Skeletal muscle satellite cell (primary cell): ENCODE measurements around the gene KCTD17.

Experiments used
- H3K27me3 ChIP-seq: 2 replicates; pipeline ENCODE4 v1.7.0; 2013; ENCODE audit warnings: low read length; ENCODE audit not compliant: control insufficient read depth, insufficient read depth
- H3K36me3 ChIP-seq: 2 replicates; pipeline ENCODE4 v1.7.0; 2013; ENCODE audit warnings: mild to moderate bottlenecking, control low read depth, low read length; ENCODE audit not compliant: insufficient read depth
- H3K4me1 ChIP-seq: 2 replicates; pipeline ENCODE4 v1.7.0; 2013; ENCODE audit warnings: low read length; ENCODE audit not compliant: control insufficient read depth, insufficient read depth
- H3K4me2 ChIP-seq: 2 replicates; pipeline ENCODE4 v1.7.0; 2013; ENCODE audit warnings: mild to moderate bottlenecking, low read length
- H3K4me3 ChIP-seq: 2 replicates; pipeline ENCODE4 v1.7.0; 2013; ENCODE audit warnings: low read length
- H3K9ac ChIP-seq: 2 replicates; pipeline ENCODE4 v1.7.0; 2013; ENCODE audit warnings: mild to moderate bottlenecking, low read depth, low read length, moderate library complexity
- H3K9me3 ChIP-seq: replicated peaks from 2 replicates; pipeline ENCODE4 v1.7.0; 2013; ENCODE audit warnings: mild to moderate bottlenecking, control low read depth, low read length

The KCTD17 gene

GRCh38 chr22:37089434-37089833 lies 37.9 kb downstream of the KCTD17 start:
- H3K9me3 ChIP-seq: no peaks in the 10 kb centered on the region
- no peaks in the 10 kb centered on the region for H3K36me3 ChIP-seq
- no peaks in the 10 kb centered on the region for H3K4me1 ChIP-seq
- peaks cover 51% of the 10 kb centered on the region for H3K27me3 ChIP-seq
- no peak overlapping the region for H3K9ac ChIP-seq
- H3K4me3 ChIP-seq: no peak overlapping the region
- no peak overlapping the region for H3K4me2 ChIP-seq

GRCh38 chr22:37090920-37091695 lies 39.6 kb downstream of the KCTD17 start:
- Histone ChIP-seq H3K9me3 (no peaks in the 10 kb centered on the region), H3K9ac (no peak overlapping the region), H3K4me3 (no peak overlapping the region), H3K4me2 (no peak overlapping the region), H3K36me3 (no peaks in the 10 kb centered on the region), H3K27me3 (peaks cover 59% of the 10 kb centered on the region), H3K4me1 (no peaks in the 10 kb centered on the region)

GRCh38 chr22:37091994-37092393 lies 40.5 kb downstream of the KCTD17 start:
- Histone ChIP-seq H3K4me3 (no peak overlapping the region), H3K9me3 (no peaks in the 10 kb centered on the region), H3K4me1 (no peaks in the 10 kb centered on the region), H3K36me3 (no peaks in the 10 kb centered on the region), H3K9ac (no peak overlapping the region), H3K4me2 (no peak overlapping the region), H3K27me3 (peaks cover 61% of the 10 kb centered on the region)

GRCh38 chr22:37092997-37093396 lies 41.5 kb downstream of the KCTD17 start:
- peaks cover 65% of the 10 kb centered on the region for H3K27me3 ChIP-seq
- H3K9me3 ChIP-seq: no peaks in the 10 kb centered on the region
- no peak overlapping the region for H3K4me2 ChIP-seq
- no peaks in the 10 kb centered on the region for H3K36me3 ChIP-seq
- no peak overlapping the region for H3K9ac ChIP-seq
- no peak overlapping the region for H3K4me3 ChIP-seq
- H3K4me1 ChIP-seq: no peaks in the 10 kb centered on the region

GRCh38 chr22:37094239-37094638 lies 42.7 kb downstream of the KCTD17 start:
- H3K9ac ChIP-seq: no peak overlapping the region
- no peaks in the 10 kb centered on the region for H3K9me3 ChIP-seq
- peaks cover 72% of the 10 kb centered on the region for H3K27me3 ChIP-seq

GRCh38 chr22:37095113-37095512 lies 43.6 kb downstream of the KCTD17 start:
- H3K4me2 ChIP-seq: no peak overlapping the region
- no peaks in the 10 kb centered on the region for H3K36me3 ChIP-seq
- peaks cover 71% of the 10 kb centered on the region for H3K27me3 ChIP-seq
- no peaks in the 10 kb centered on the region for H3K4me1 ChIP-seq
- H3K9ac ChIP-seq: no peak overlapping the region
- H3K9me3 ChIP-seq: no peaks in the 10 kb centered on the region
- no peak overlapping the region for H3K4me3 ChIP-seq

More at GRCh38 chr22:37094239-37094638, 42.7 kb downstream of the KCTD17 start:
- H3K4me3 ChIP-seq: no peak overlapping the region
- H3K4me1 ChIP-seq: no peaks in the 10 kb centered on the region
- no peak overlapping the region for H3K4me2 ChIP-seq
- no peaks in the 10 kb centered on the region for H3K36me3 ChIP-seq

GRCh38 chr22:37097346-37097745 lies 45.8 kb downstream of the KCTD17 start:
- H3K4me1 ChIP-seq: no peaks in the 10 kb centered on the region
- H3K9me3 ChIP-seq: no peaks in the 10 kb centered on the region
- H3K4me2 ChIP-seq: no peak overlapping the region
- H3K9ac ChIP-seq: no peak overlapping the region
- H3K4me3 ChIP-seq: no peak overlapping the region
- H3K27me3 ChIP-seq: peaks cover 78% of the 10 kb centered on the region
- no peaks in the 10 kb centered on the region for H3K36me3 ChIP-seq

- Histone ChIP-seq H3K4me3 (no peak overlapping the region), H3K9me3 (no peaks in the 10 kb centered on the region), H3K27me3 (peaks cover 93% of the 10 kb centered on the region), H3K36me3 (no peaks in the 10 kb centered on the region), H3K9ac (no peak overlapping the region), H3K4me1 (no peaks in the 10 kb centered on the region), H3K4me2 (no peak overlapping the region)
Measured at GRCh38 chr22:37098976-37099591, 47.5 kb downstream of the KCTD17 start.

- Histone ChIP-seq H3K9me3 (no peaks in the 10 kb centered on the region), H3K4me1 (no peaks in the 10 kb centered on the region), H3K36me3 (no peaks in the 10 kb centered on the region), H3K27me3 (peaks cover 88% of the 10 kb centered on the region), H3K4me2 (no peak overlapping the region), H3K9ac (no peak overlapping the region), H3K4me3 (no peak overlapping the region)
Measured at GRCh38 chr22:37100589-37101127, 49.1 kb downstream of the KCTD17 start.

- H3K4me1 ChIP-seq: no peaks in the 10 kb centered on the region
- H3K9ac ChIP-seq: no peak overlapping the region
- H3K4me2 ChIP-seq: no peak overlapping the region
- no peaks in the 10 kb centered on the region for H3K36me3 ChIP-seq
- peaks cover 81% of the 10 kb centered on the region for H3K27me3 ChIP-seq
- no peaks in the 10 kb centered on the region for H3K9me3 ChIP-seq
- no peak overlapping the region for H3K4me3 ChIP-seq
Measured at GRCh38 chr22:37101311-37102066, 49.9 kb downstream of the KCTD17 start.

GRCh38 chr22:37103151-37103550 lies 51.6 kb downstream of the KCTD17 start:
- Histone ChIP-seq H3K36me3 (no peaks in the 10 kb centered on the region), H3K4me3 (no peak overlapping the region), H3K9ac (no peak overlapping the region), H3K9me3 (no peaks in the 10 kb centered on the region), H3K4me1 (no peaks in the 10 kb centered on the region), H3K4me2 (no peak overlapping the region), H3K27me3 (peaks cover 66% of the 10 kb centered on the region)
